Uterus (tissue), 2 donors: ENCODE results near the gene CLEC11A.

Experiments used
- CTCF ChIP-seq, 4 experiments: fragments of 200-600 bp in 2 of 4; fragments of 450-650 bp in 2 of 4; sonication (generic) in 2 of 4; IDR thresholded peaks; one replicate each; pipeline ENCODE4 v1.5.1; 2016 to 2019; ENCODE audit warnings: antibody characterized with exemption in 4 of 4, mild to moderate bottlenecking in 2 of 4, moderate library complexity in 1 of 4
- POLR2A ChIP-seq, 2 donors: fragments of 450-650 bp; IDR thresholded peaks; one replicate each; pipeline ENCODE4 v1.6.1; 2016; ENCODE audit warnings: antibody characterized with exemption in 2 of 2, mild to moderate bottlenecking in 1 of 2, moderate library complexity in 1 of 2

- TF ChIP-seq CTCF (IDR thresholded peaks at IDR 0.05), result no peak
- no peak for TF ChIP-seq POLR2A (IDR thresholded peaks at IDR 0.05)
These were observed 43.7 kb upstream of the CLEC11A start for GRCh38 chr19:50679177-50680125.
